Measurements from ENCODE around the gene PHF20.

PHF20 gene

GRCh38 chr20:35731469-35731788 lies 40.4 kb upstream of the PHF20 start:
- no peaks in the 10 kb centered on the region for H3K27me3 ChIP-seq (ENCODE audit: control insufficient read depth in 2 of 2, insufficient read depth in 2 of 2, low read length in 2 of 2)
- no peaks in the 10 kb centered on the region for H3K9me3 ChIP-seq (ENCODE audit: control insufficient read depth in 2 of 2, low read length in 2 of 2)
- no peak overlapping the region for H3K4me3 ChIP-seq (ENCODE audit: low read length in 2 of 2)
- H3K36me3 ChIP-seq (ENCODE audit: control insufficient read depth in 2 of 2, insufficient read depth in 2 of 2, low read length in 2 of 2) = peaks cover 91 to 92% of the 10 kb centered on the region in 2 donors
- no peak overlapping the region for H3K27ac ChIP-seq (ENCODE audit: low read depth in 2 of 2, low read length in 2 of 2)
- no peak overlapping the region for H3K9ac ChIP-seq (ENCODE audit: low read depth in 1 of 2, low read length in 2 of 2)
- peaks cover 2 to 8% of the 10 kb centered on the region in 2 donors for H3K4me1 ChIP-seq (ENCODE audit: control insufficient read depth in 2 of 2, insufficient read depth in 2 of 2, low read length in 2 of 2)

- Histone ChIP-seq H3K4me1 (ENCODE audit: control insufficient read depth in 2 of 2, insufficient read depth in 2 of 2, low read length in 2 of 2) (peaks cover 2 to 8% of the 10 kb centered on the region in 2 donors), H3K4me3 (ENCODE audit: low read length in 2 of 2) (no peak overlapping the region), H3K9ac (ENCODE audit: low read depth in 1 of 2, low read length in 2 of 2) (no peak overlapping the region), H3K27me3 (ENCODE audit: control insufficient read depth in 2 of 2, insufficient read depth in 2 of 2, low read length in 2 of 2) (no peaks in the 10 kb centered on the region), H3K27ac (ENCODE audit: low read depth in 2 of 2, low read length in 2 of 2) (no peak overlapping the region), H3K9me3 (ENCODE audit: control insufficient read depth in 2 of 2, low read length in 2 of 2) (no peaks in the 10 kb centered on the region), H3K36me3 (ENCODE audit: control insufficient read depth in 2 of 2, insufficient read depth in 2 of 2, low read length in 2 of 2) (peaks cover 89% of the 10 kb centered on the region in 2 donors)
Observed at GRCh38 chr20:35731862-35732643, 39.8 kb upstream of the PHF20 start.

- peaks cover 2 to 8% of the 10 kb centered on the region in 2 donors for H3K4me1 ChIP-seq (ENCODE audit: control insufficient read depth in 2 of 2, insufficient read depth in 2 of 2, low read length in 2 of 2)
- H3K27me3 ChIP-seq (ENCODE audit: control insufficient read depth in 2 of 2, insufficient read depth in 2 of 2, low read length in 2 of 2) = no peaks in the 10 kb centered on the region
- peaks cover 86 to 89% of the 10 kb centered on the region in 2 donors for H3K36me3 ChIP-seq (ENCODE audit: control insufficient read depth in 2 of 2, insufficient read depth in 2 of 2, low read length in 2 of 2)
- H3K9ac ChIP-seq (ENCODE audit: low read depth in 1 of 2, low read length in 2 of 2) = no peak overlapping the region
- no peak overlapping the region for H3K27ac ChIP-seq (ENCODE audit: low read depth in 2 of 2, low read length in 2 of 2)
- no peak overlapping the region for H3K4me3 ChIP-seq (ENCODE audit: low read length in 2 of 2)
- no peaks in the 10 kb centered on the region for H3K9me3 ChIP-seq (ENCODE audit: control insufficient read depth in 2 of 2, low read length in 2 of 2)
Observed at GRCh38 chr20:35732644-35732982, 39.2 kb upstream of the PHF20 start.

GRCh38 chr20:35734374-35734773 lies 37.4 kb upstream of the PHF20 start:
- H3K4me1 ChIP-seq (ENCODE audit: control insufficient read depth in 2 of 2, insufficient read depth in 2 of 2, low read length in 2 of 2) = peaks cover 5 to 16% of the 10 kb centered on the region in 2 donors

GRCh38 chr20:35734777-35735649 lies 36.8 kb upstream of the PHF20 start:
- Histone ChIP-seq H3K4me3 (ENCODE audit: low read length in 2 of 2) (no peak overlapping the region), H3K27ac (ENCODE audit: low read depth in 2 of 2, low read length in 2 of 2) (no peak overlapping the region), H3K4me1 (ENCODE audit: control insufficient read depth in 2 of 2, insufficient read depth in 2 of 2, low read length in 2 of 2) (peaks cover 11 to 20% of the 10 kb centered on the region in 2 donors), H3K9ac (ENCODE audit: low read depth in 1 of 2, low read length in 2 of 2) (no peak overlapping the region), H3K9me3 (ENCODE audit: control insufficient read depth in 2 of 2, low read length in 2 of 2) (no peaks in the 10 kb centered on the region), H3K36me3 (ENCODE audit: control insufficient read depth in 2 of 2, insufficient read depth in 2 of 2, low read length in 2 of 2) (peaks cover 84 to 88% of the 10 kb centered on the region in 2 donors), H3K27me3 (ENCODE audit: control insufficient read depth in 2 of 2, insufficient read depth in 2 of 2, low read length in 2 of 2) (no peaks in the 10 kb centered on the region)

More at GRCh38 chr20:35734374-35734773, 37.4 kb upstream of the PHF20 start:
- no peak overlapping the region for H3K4me3 ChIP-seq (ENCODE audit: low read length in 2 of 2)
- no peaks in the 10 kb centered on the region for H3K9me3 ChIP-seq (ENCODE audit: control insufficient read depth in 2 of 2, low read length in 2 of 2)
- no peaks in the 10 kb centered on the region for H3K27me3 ChIP-seq (ENCODE audit: control insufficient read depth in 2 of 2, insufficient read depth in 2 of 2, low read length in 2 of 2)
- H3K36me3 ChIP-seq (ENCODE audit: control insufficient read depth in 2 of 2, insufficient read depth in 2 of 2, low read length in 2 of 2) = peaks cover 84 to 89% of the 10 kb centered on the region in 2 donors
- H3K27ac ChIP-seq (ENCODE audit: low read depth in 2 of 2, low read length in 2 of 2) = no peak overlapping the region
- H3K9ac ChIP-seq (ENCODE audit: low read depth in 1 of 2, low read length in 2 of 2) = no peak overlapping the region

GRCh38 chr20:35735826-35736470 lies 35.9 kb upstream of the PHF20 start:
- no peaks in the 10 kb centered on the region for H3K9me3 ChIP-seq (ENCODE audit: control insufficient read depth in 2 of 2, low read length in 2 of 2)
- H3K27ac ChIP-seq (ENCODE audit: low read depth in 2 of 2, low read length in 2 of 2) = no peak overlapping the region
- peaks cover 17 to 23% of the 10 kb centered on the region in 2 donors for H3K4me1 ChIP-seq (ENCODE audit: control insufficient read depth in 2 of 2, insufficient read depth in 2 of 2, low read length in 2 of 2)
- H3K36me3 ChIP-seq (ENCODE audit: control insufficient read depth in 2 of 2, insufficient read depth in 2 of 2, low read length in 2 of 2) = peaks cover 83 to 86% of the 10 kb centered on the region in 2 donors
- no peak overlapping the region for H3K4me3 ChIP-seq (ENCODE audit: low read length in 2 of 2)
- no peak overlapping the region for H3K9ac ChIP-seq (ENCODE audit: low read depth in 1 of 2, low read length in 2 of 2)
- no peaks in the 10 kb centered on the region for H3K27me3 ChIP-seq (ENCODE audit: control insufficient read depth in 2 of 2, insufficient read depth in 2 of 2, low read length in 2 of 2)

- Histone ChIP-seq H3K4me1 (ENCODE audit: control insufficient read depth in 2 of 2, insufficient read depth in 2 of 2, low read length in 2 of 2) (peaks cover 17 to 24% of the 10 kb centered on the region in 2 donors), H3K9me3 (ENCODE audit: control insufficient read depth in 2 of 2, low read length in 2 of 2) (no peaks in the 10 kb centered on the region), H3K9ac (ENCODE audit: low read depth in 1 of 2, low read length in 2 of 2) (no peak overlapping the region), H3K27me3 (ENCODE audit: control insufficient read depth in 2 of 2, insufficient read depth in 2 of 2, low read length in 2 of 2) (no peaks in the 10 kb centered on the region), H3K4me3 (ENCODE audit: low read length in 2 of 2) (no peak overlapping the region), H3K36me3 (ENCODE audit: control insufficient read depth in 2 of 2, insufficient read depth in 2 of 2, low read length in 2 of 2) (peaks cover 64 to 67% of the 10 kb centered on the region in 2 donors), H3K27ac (ENCODE audit: low read depth in 2 of 2, low read length in 2 of 2) (no peak overlapping the region)
Observed at GRCh38 chr20:35737865-35738333, 33.9 kb upstream of the PHF20 start.

- peak overlapping the region in 1 of 2 donors; percentile 8 for H3K4me3 ChIP-seq (ENCODE audit: low read length in 2 of 2)
- H3K9ac ChIP-seq (ENCODE audit: low read depth in 1 of 2, low read length in 2 of 2) = no peak overlapping the region
- H3K4me1 ChIP-seq (ENCODE audit: control insufficient read depth in 2 of 2, insufficient read depth in 2 of 2, low read length in 2 of 2) = peaks cover 23 to 31% of the 10 kb centered on the region in 2 donors
Observed at GRCh38 chr20:35738410-35739179, 33.2 kb upstream of the PHF20 start.

GRCh38 chr20:35739294-35740163 lies 32.3 kb upstream of the PHF20 start:
- peaks cover 48 to 52% of the 10 kb centered on the region in 2 donors for H3K36me3 ChIP-seq (ENCODE audit: control insufficient read depth in 2 of 2, insufficient read depth in 2 of 2, low read length in 2 of 2)
- no peaks in the 10 kb centered on the region for H3K27me3 ChIP-seq (ENCODE audit: control insufficient read depth in 2 of 2, insufficient read depth in 2 of 2, low read length in 2 of 2)
- no peak overlapping the region for H3K9ac ChIP-seq (ENCODE audit: low read depth in 1 of 2, low read length in 2 of 2)
- H3K4me3 ChIP-seq (ENCODE audit: low read length in 2 of 2) = peak overlapping the region; percentile 79 to 99
- peak overlapping the region in 1 of 2 donors; percentile 13 for H3K27ac ChIP-seq (ENCODE audit: low read depth in 2 of 2, low read length in 2 of 2)
- no peaks in the 10 kb centered on the region for H3K9me3 ChIP-seq (ENCODE audit: control insufficient read depth in 2 of 2, low read length in 2 of 2)
- H3K4me1 ChIP-seq (ENCODE audit: control insufficient read depth in 2 of 2, insufficient read depth in 2 of 2, low read length in 2 of 2) = peaks cover 22 to 32% of the 10 kb centered on the region in 2 donors

More at GRCh38 chr20:35738410-35739179, 33.2 kb upstream of the PHF20 start:
- H3K36me3 ChIP-seq (ENCODE audit: control insufficient read depth in 2 of 2, insufficient read depth in 2 of 2, low read length in 2 of 2) = peaks cover 57 to 60% of the 10 kb centered on the region in 2 donors
- H3K9me3 ChIP-seq (ENCODE audit: control insufficient read depth in 2 of 2, low read length in 2 of 2) = no peaks in the 10 kb centered on the region
- H3K27ac ChIP-seq (ENCODE audit: low read depth in 2 of 2, low read length in 2 of 2) = no peak overlapping the region
- no peaks in the 10 kb centered on the region for H3K27me3 ChIP-seq (ENCODE audit: control insufficient read depth in 2 of 2, insufficient read depth in 2 of 2, low read length in 2 of 2)
